H1 (cell line): ENCODE measurements around the gene EEF2.

Source experiments
- YY1 ChIP-seq: IDR thresholded peaks from 2 replicates; pipeline ENCODE4 v1.6.1; 2011; ENCODE audit warnings: low read depth, mild to moderate bottlenecking, low read length
- TF ChIP-seq, protein P1 (sequence below), 3 experiments: IDR thresholded peaks; 1 replicate in 2 of 3; 2 replicates in 1 of 3; pipeline versions ENCODE4 v1.5.1 to v1.6.1; 2011; ENCODE audit warnings: low read length in 3 of 3, mild to moderate bottlenecking in 3 of 3, inconsistent platforms in 2 of 3, low read depth in 1 of 3, moderate library complexity in 1 of 3; ENCODE audit not compliant: insufficient read depth in 1 of 3; ENCODE audit errors: control extremely low read depth in 1 of 3

DNA sequence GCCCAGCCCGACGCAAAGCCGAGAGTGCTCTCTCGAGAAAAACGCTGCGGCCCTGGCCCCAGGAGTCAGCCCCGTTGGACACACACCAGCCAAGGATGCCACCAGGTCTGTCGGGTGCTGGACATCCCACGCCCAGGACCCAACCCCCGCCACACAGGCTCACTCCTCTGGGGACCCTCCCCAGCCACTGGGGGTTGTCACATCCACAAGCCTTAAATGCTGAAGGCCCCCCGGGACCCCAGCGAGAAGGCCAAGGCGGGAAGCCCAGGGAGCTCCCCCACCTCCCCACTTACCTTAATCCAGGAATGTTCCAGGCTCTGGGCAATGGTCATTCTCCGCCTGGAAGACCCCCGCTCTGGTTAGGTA, 25.5 kb downstream of the EEF2 start:
- TF ChIP-seq YY1: no peak
- TF ChIP-seq, protein P1, sequence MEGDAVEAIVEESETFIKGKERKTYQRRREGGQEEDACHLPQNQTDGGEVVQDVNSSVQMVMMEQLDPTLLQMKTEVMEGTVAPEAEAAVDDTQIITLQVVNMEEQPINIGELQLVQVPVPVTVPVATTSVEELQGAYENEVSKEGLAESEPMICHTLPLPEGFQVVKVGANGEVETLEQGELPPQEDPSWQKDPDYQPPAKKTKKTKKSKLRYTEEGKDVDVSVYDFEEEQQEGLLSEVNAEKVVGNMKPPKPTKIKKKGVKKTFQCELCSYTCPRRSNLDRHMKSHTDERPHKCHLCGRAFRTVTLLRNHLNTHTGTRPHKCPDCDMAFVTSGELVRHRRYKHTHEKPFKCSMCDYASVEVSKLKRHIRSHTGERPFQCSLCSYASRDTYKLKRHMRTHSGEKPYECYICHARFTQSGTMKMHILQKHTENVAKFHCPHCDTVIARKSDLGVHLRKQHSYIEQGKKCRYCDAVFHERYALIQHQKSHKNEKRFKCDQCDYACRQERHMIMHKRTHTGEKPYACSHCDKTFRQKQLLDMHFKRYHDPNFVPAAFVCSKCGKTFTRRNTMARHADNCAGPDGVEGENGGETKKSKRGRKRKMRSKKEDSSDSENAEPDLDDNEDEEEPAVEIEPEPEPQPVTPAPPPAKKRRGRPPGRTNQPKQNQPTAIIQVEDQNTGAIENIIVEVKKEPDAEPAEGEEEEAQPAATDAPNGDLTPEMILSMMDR (IDR thresholded peaks at IDR 0.05; ENCODE audit: control extremely low read depth in 1 of 3, insufficient read depth in 1 of 3, low read depth in 1 of 3, low read length in 3 of 3): no peak
